Measurements from ENCODE around the gene SIGMAR1. TPM values are rescaled to one million over a fixed set of nuclear protein-coding genes. Genes with fewer than 3 reads are reported as not detected.

SIGMAR1 gene
- total RNA-seq = 100 to 1,000 TPM; 141 to 147 TPM

DNA sequence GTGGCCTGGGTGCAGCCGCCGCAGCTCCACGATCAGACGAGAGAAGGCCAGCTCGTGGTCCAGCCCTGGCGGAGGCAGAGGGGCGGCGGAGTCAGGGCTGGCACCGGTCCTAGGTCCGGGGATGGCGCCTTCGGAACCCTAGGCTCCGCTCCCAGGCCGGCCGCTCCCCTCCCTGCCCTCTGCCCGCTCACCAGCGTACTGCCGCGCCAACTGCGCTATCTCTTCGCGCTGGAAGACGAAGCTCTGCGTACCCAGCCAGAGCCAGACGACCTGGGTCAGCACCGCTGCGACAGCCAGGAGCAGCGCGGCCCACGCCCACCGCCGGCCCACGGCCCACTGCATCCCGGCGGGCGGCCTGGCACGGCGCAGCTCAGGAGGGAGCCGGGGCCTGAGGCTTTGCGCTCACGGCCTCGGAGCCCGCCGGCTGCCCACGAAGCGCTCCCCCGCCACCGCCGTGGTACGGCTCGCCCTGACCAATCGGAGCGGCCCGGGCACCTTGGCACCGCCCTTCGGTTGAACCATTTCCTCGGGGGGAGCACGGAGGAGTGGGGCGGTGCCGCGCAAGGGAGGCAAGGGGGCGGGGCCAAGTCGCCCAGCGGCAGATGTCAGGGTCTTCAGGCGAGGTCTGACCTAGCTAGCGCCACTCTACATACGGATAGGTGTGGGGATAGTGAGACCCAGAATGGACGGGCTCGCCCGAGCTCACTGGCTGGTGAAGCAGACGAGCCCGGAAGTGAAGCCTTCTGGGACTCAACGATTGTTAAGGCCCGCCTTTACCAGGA, at the start of gene SIGMAR1:
Gene SIGMAR1 (minus strand): TSS at position 432 of the 782 bp plus-strand sequence. CDS start 90 bp downstream, at position 342.
- CTCF ChIA-PET = interaction anchor here (0.5 to 10.9 kb wide), 8 partner anchors 8 to 65 kb away, joined by 3 to 89 read pairs (median 6); partner anchors contain the start of genes ARID3C, GALT and RPP25L
- POLR2A ChIA-PET = interaction anchor here (0.6 to 3.1 kb wide), 9 partner anchors 10 to 435 kb away, joined by 3 to 41 read pairs (median 3); partner anchors contain the start of genes DCTN3, GALT and VCP

- POLR2A ChIA-PET = no interaction called here
- CTCF ChIA-PET = interaction anchor here (1.4 kb wide), 1 partner anchor 15 kb away, joined by 4 read pairs; no protein-coding TSS in a partner anchor
Measured at GRCh38 chr9:34686732-34687131, 49.1 kb upstream of the SIGMAR1 start.

DNA sequence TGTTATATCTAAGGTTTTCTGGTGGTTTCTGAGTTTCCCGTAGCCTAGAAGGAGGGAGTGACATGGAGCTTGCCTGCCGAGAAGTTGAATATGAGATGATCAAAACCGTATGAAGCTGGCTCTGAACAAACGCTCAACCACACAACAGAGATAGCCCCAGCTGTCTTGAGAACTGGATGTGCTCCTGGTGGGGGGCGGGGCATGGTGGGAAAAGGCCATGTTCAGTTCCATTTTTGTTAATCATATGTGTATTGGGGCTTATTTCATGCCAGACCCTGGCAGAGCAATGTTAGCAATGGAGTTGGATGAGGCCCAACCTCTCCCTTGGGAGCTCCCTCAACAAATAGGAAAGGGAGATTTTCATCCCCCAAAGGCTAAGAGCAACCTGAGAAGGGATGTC, 48.6 kb upstream of the SIGMAR1 start:
- ChIA-PET CTCF (interaction anchor here (1.4 kb wide), 1 partner anchor 16 kb away, joined by 4 read pairs; no protein-coding TSS in a partner anchor), POLR2A (no interaction called here)

- CTCF ChIA-PET = interaction anchor here (1.4 kb wide), 1 partner anchor 17 kb away, joined by 4 read pairs; no protein-coding TSS in a partner anchor
Measured at GRCh38 chr9:34685591-34685990, 48.0 kb upstream of the SIGMAR1 start.

GRCh38 chr9:34684816-34685215, 47.2 kb upstream of the SIGMAR1 start:
- POLR2A ChIA-PET = no interaction called here
- CTCF ChIA-PET = interaction anchor here (0.7 kb wide), 1 partner anchor 327 kb away, joined by 3 read pairs; no protein-coding TSS in a partner anchor

More at GRCh38 chr9:34685591-34685990, 48.0 kb upstream of the SIGMAR1 start:
- POLR2A ChIA-PET = no interaction called here

GRCh38 chr9:34684145-34684544, 46.6 kb upstream of the SIGMAR1 start:
- POLR2A ChIA-PET = interaction anchor here (0.6 kb wide), 1 partner anchor 47 kb away, joined by 3 read pairs; no protein-coding TSS in a partner anchor

DNA sequence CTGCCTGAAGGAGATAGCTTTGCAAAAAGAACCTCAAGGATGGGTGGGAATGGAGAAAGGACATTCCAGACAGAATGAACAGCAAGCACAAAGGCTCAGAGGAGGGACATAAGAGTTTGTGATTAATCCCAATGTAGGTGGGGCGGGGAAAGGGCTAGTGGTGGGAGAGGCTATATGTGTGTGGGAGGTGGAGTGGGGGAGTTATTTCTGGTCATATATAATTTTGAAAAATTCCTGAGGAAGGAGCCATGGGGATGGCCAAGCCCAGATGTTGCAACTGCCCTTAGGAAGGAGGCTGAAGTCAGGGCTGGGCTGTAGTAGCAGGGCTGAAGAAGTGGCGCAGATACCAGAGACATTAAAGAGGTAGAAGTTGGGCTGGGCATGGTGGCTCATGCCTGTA, 38.3 kb upstream of the SIGMAR1 start:
- ChIA-PET CTCF (interaction anchor here (1.1 to 2.2 kb wide), 3 partner anchors 23 to 27 kb away, joined by 4 to 10 read pairs (median 6); no protein-coding TSS in a partner anchor), POLR2A (no interaction called here)

More at GRCh38 chr9:34684145-34684544, 46.6 kb upstream of the SIGMAR1 start:
- CTCF ChIA-PET = interaction anchor here (0.8 to 1.1 kb wide), 2 partner anchors 17 to 18 kb away, joined by 3 to 4 read pairs; no protein-coding TSS in a partner anchor

GRCh38 chr9:34675048-34675714, 37.6 kb upstream of the SIGMAR1 start:
- CTCF ChIA-PET = interaction anchor here (1.1 to 2.2 kb wide), 6 partner anchors 16 to 55 kb away, joined by 3 to 10 read pairs (median 4); partner anchors contain the start of genes CCL19 and DCTN3
- POLR2A ChIA-PET = interaction anchor here (1.2 kb wide), 1 partner anchor 396 kb away, joined by 9 read pairs; no protein-coding TSS in a partner anchor

DNA sequence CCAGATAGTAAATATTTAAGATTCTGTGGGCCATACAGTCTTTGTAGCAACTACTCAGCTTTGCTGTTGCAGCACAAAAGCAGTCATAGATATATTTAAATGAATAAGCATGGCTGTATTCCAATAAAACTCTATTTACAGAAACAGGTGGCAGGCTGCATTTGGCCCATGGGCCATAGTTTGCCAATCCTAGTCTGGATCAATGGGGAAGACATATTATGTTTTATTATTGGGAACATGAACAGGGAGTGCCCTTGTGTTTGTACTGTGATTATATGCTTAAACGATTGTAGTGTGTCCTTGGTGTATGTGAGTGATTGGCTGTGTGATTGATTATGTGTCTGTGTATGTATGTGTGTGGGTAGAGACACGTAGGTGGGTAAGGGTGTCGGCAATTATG, 36.9 kb upstream of the SIGMAR1 start:
- ChIA-PET POLR2A (interaction anchor here (1.2 kb wide), 1 partner anchor 397 kb away, joined by 9 read pairs; no protein-coding TSS in a partner anchor), CTCF (interaction anchor here (1.1 to 1.6 kb wide), 4 partner anchors 10 to 54 kb away, joined by 3 to 4 read pairs (median 4); partner anchors contain the start of genes CCL19 and DCTN3)

DNA sequence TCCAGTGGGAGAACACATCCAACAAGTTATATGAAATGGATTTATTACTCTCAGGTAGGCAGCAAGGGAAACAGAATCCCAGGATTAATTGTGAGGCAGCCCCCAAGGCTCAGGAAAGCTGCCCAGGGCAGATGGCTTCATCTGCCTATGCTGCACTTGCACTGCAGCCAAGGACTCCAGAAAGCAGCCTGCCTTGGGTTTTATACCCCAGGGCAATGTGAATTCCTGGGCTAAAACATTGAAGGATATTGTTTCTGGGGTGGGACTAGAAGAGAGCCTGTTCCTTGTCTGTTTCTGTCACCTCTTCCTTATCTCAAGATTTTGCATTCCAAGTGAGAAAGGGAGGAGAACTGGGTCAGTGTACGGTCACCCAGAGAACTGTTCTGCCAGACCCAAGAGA, 33.7 kb upstream of the SIGMAR1 start:
- POLR2A ChIA-PET = no interaction called here
- CTCF ChIA-PET = no interaction called here

- ChIA-PET POLR2A (no interaction called here), CTCF (no interaction called here)
Measured at GRCh38 chr9:34669809-34670562, 32.4 kb upstream of the SIGMAR1 start.

DNA sequence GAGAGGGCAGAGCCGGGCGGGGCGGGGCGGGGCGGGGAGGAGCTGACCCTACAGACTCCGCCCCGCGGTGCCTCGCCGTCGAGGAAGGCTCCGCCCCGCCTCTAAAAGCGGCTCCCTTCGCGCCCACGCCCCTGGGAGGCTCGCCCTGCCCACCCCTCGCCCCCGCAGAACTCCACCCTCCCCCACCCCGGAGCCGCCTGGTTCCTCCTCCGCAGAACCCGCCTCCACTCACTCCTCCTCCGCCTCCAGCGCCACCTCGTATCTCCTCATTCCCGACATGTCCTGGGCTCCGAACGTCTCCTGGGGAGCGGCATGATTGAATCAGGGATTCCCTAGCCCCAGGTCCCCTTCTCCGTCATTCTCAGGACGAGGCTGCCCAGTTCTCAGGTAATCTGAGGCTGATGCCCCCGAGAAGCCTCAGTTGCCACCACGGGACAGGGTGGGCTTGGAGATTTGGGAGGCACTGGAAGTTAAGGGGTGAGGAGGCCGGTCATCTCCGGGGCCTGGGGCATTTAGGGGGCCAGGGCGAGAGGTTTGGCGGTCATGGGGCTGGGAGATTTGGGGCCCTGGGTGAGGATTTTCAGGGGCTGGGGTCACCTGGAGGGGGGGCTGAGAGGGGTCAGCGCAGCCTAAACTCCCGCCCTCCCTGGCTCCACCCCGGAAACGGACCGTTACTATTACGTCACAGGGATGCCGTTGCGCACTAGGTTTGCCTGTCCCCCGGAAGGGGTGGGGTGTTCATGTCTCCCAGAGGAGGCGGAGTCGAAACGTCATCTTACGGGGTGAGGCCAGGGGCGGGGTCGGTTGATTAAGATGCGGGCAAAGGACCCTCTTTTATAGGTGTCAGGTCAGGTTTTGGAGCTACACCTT, 28.0 kb upstream of the SIGMAR1 start:
- ChIA-PET CTCF (interaction anchor here (0.7 to 1.8 kb wide), 7 partner anchors 8 to 35 kb away, joined by 3 to 8 read pairs (median 4); partner anchors contain the start of gene IL11RA), POLR2A (interaction anchor here (0.9 to 1.3 kb wide), 2 partner anchors 19 to 28 kb away, joined by 3 to 10 read pairs; partner anchors contain the start of genes GALT and SIGMAR1)

DNA sequence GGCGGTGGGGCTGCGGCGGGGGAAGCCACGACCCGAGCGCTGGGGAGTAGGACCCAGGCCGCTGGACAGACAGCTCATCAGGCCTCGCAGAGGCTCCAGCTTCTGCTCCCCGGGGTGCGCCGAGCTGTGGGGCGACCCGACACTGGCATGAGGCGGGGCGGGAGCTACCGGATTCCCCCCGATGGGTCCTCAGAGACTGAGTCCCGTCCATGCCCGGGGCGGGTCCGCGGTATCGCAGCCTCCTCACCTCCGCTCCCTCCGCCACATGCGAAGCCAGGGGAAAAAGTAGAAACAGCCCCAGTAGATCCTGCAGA, 27.4 kb upstream of the SIGMAR1 start:
- ChIA-PET CTCF (interaction anchor here (0.6 to 1.8 kb wide), 11 partner anchors 8 to 289 kb away, joined by 3 to 8 read pairs (median 4); partner anchors contain the start of genes IL11RA and MYORG), POLR2A (interaction anchor here (0.9 to 1.3 kb wide), 2 partner anchors 19 to 27 kb away, joined by 3 to 10 read pairs; partner anchors contain the start of genes GALT and SIGMAR1)

DNA sequence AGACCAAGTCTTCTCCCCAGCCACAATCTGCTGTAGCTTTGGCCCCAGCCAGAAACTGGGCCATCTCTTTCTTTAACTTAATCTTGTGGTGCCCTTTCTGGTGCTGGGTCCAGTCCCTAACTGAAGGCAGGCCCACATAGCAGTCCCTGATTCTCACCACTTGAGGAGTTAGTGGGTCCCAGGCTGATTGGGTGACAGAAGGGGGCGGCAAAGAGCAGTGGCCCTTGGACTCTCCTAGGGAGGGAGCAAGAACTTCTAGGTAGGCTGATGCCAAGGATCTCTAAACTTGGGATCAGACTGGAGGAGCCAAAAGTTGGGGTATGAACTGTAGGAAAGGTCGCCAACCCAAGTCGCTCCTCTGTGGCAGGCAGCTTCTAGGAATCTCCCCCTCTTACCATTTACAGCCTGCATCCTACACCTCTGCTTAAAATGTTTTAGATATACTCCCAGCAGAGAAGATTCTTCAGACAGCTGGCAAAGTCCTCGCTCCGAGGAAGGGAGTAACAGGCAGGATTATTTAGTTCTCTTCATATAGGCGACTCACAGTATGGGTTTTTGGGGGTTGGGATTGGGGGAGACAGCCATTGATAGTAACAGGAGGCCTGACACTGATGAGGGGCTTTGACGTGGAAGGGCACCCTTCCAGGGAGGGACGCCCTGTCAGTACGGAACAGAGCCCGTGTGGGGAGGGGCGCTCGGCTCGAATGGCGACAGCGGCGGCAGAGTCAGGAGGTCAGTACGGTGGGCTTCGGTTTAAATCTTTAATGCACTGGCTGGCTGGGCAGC, 26.9 kb upstream of the SIGMAR1 start:
- ChIA-PET CTCF (interaction anchor here (0.6 to 1.8 kb wide), 11 partner anchors 8 to 288 kb away, joined by 3 to 8 read pairs (median 4); partner anchors contain the start of genes GALT, IL11RA and MYORG), POLR2A (interaction anchor here (0.9 to 1.3 kb wide), 2 partner anchors 18 to 27 kb away, joined by 3 to 10 read pairs; partner anchors contain the start of genes GALT and SIGMAR1)

DNA sequence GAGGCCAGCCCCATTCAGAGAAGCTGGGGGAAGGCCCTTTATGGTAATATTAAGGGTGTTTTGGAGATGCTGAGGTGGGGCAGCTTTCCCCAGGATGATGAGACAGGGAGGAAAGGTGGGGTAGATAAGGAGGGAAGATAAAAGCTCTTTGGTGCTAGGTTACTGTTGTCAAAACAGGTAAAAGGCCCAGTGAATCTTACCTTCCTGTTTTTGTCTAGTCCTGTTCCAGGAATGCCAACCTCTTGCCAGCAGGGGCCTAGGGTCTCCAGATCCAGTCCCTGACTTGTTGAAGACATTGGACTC, 25.7 kb upstream of the SIGMAR1 start:
- ChIA-PET POLR2A (no interaction called here), CTCF (interaction anchor here (1.6 kb wide), 1 partner anchor 17 kb away, joined by 5 read pairs; the partner anchor contains the start of gene GALT)

GRCh38 chr9:34662526-34663302, 25.1 kb upstream of the SIGMAR1 start, which contains the start of gene CCL27:
Gene CCL27 (minus strand): TSS chr9:34662657. CDS start chr9:34662633, 24 bp downstream.
- POLR2A ChIA-PET = no interaction called here
- CTCF ChIA-PET = interaction anchor here (1.6 kb wide), 1 partner anchor 16 kb away, joined by 5 read pairs; the partner anchor contains the start of gene GALT
